RWPE1 (cell line): ENCODE data around the gene GPSM1.

ENCODE experiments used
- CTCF ChIA-PET: fragments of 350-600 bp; sonication (Branson Sonifier 250); formaldehyde crosslinking; extraction: SDS; loops from one replicate; lab custom pipeline; 2021; lab: Yijun Ruan, JAX
- POLR2A ChIA-PET: fragments of 400-600 bp; formaldehyde crosslinking; extraction: SDS; loops from one replicate; lab custom pipeline; 2020; ENCODE audit warnings: antibody characterized with exemption; ENCODE audit not compliant: low non-redundant PET; lab: Yijun Ruan, JAX
- DNase-seq: peaks from one replicate; pipeline ENCODE4 v3.0.0; 2012; ENCODE audit warnings: low spot score
- H3K27ac ChIP-seq: fragments of 450-650 bp; 2 replicates; pipeline ENCODE4 v1.5.1; 2017
- CTCF ChIP-seq: fragments of 450-650 bp; conservative IDR thresholded peaks from 2 replicates; pipeline ENCODE4 v1.5.1; 2017; ENCODE audit warnings: low read depth, mild to moderate bottlenecking

GPSM1 gene

GRCh38 chr9:136376457-136376856, 49.1 kb downstream of the GPSM1 start:
- no peak for DNase-seq
- ChIA-PET POLR2A (no interaction called here), CTCF (interaction anchor here (0.5 kb wide), 1 partner anchor 297 kb away, joined by 3 read pairs; no protein-coding TSS in a partner anchor)
- H3K27ac ChIP-seq: peak overlapping the region; percentile 42
- no peak for TF ChIP-seq CTCF

- ChIA-PET CTCF (interaction anchor here (0.6 to 1.2 kb wide), 5 partner anchors 12 to 655 kb away, joined by 3 to 12 read pairs (median 3); partner anchors contain the start of gene DNLZ), POLR2A (no interaction called here)
- no peak for DNase-seq
- no peak for TF ChIP-seq CTCF
- peak overlapping the region; percentile 42 for H3K27ac ChIP-seq
Observed at GRCh38 chr9:136377341-136378169, 50.2 kb downstream of the GPSM1 start.

- TF ChIP-seq CTCF: no peak
- H3K27ac ChIP-seq: no peak overlapping the region
- no peak for DNase-seq
- ChIA-PET POLR2A (no interaction called here), CTCF (no interaction called here)
Observed at GRCh38 chr9:136378170-136379002, 51.0 kb downstream of the GPSM1 start.

- POLR2A ChIA-PET: no interaction called here
- DNase-seq: no peak
- CTCF ChIA-PET: no interaction called here
- no peak overlapping the region for H3K27ac ChIP-seq
- no peak for TF ChIP-seq CTCF
Observed at GRCh38 chr9:136379003-136379287, 51.6 kb downstream of the GPSM1 start.

- ChIA-PET POLR2A (no interaction called here), CTCF (interaction anchor here (0.7 kb wide), 1 partner anchor 64 kb away, joined by 5 read pairs; no protein-coding TSS in a partner anchor)
- peak overlapping the region; percentile 2; the same call in 1 of the 2 replicates for H3K27ac ChIP-seq
- no peak for TF ChIP-seq CTCF
- DNase-seq: no peak
Observed at GRCh38 chr9:136379401-136379800, 52.1 kb downstream of the GPSM1 start.

GRCh38 chr9:136379891-136380290, 52.6 kb downstream of the GPSM1 start:
- ChIA-PET CTCF (interaction anchor here (0.7 kb wide), 1 partner anchor 63 kb away, joined by 5 read pairs; no protein-coding TSS in a partner anchor), POLR2A (no interaction called here)
- DNase-seq: no peak
- H3K27ac ChIP-seq: peak overlapping the region; percentile 2; the same call in 1 of the 2 replicates
- no peak for TF ChIP-seq CTCF
